ENCODE data around the gene DISP1.

- no peak for TF ChIP-seq CTCF (IDR thresholded peaks at IDR 0.05)
- no peak for TF ChIP-seq POLR2A (IDR thresholded peaks at IDR 0.05)
These were observed 41.9 kb upstream of the DISP1 start for GRCh38 chr1:222772996-222773379.

Data from right lobe of liver (tissue), 4 donors.